ENCODE results near the gene LAMTOR4.

The LAMTOR4 gene

DNA sequence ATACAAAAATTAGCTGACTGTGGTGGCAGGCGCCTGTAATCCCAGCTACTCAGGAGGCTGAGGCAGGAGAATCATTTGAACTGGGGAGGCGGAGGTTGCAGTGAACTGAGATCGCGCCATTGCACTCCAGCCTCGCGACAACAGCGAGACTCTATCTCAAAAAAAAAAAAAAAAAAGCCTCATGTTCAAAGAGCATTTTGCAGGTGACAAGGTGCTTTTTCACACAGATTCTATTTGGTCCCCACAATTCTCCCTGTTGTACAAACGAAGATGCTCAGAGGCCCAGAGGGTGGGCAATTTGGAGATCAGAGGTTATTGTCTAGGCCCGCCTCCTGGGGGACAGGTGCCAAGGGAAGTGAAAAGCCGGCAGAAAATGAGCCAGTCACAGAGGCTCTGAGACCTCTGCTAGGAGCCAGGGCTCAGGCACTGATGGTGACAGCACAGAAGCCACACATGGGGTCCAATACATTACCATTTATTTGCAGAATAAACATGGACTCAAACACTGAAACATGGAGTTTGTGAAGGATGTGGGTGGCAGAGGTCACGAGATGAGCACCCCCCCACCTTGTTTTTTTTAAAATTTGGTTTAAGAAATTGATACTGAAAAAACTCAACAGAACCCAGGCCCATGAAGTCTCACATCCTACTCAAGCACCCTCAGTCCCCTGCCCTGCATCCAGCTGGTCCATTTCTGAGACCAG is 20.6 kb downstream of the LAMTOR4 start:
- no peak overlapping the region for H3K4me2 ChIP-seq (ENCODE audit: low read length)
- no peaks in the 10 kb centered on the region for H3K27me3 ChIP-seq (ENCODE audit: control insufficient read depth, insufficient read depth, low read length)
- no peak for TF ChIP-seq CTCF (IDR thresholded peaks at IDR 0.05)
- H3K9ac ChIP-seq: no peak overlapping the region
- H2AFZ ChIP-seq: peak overlapping the region; percentile 84
- no peak overlapping the region for H3K27ac ChIP-seq
- H3K79me2 ChIP-seq: no peaks in the 10 kb centered on the region
- no peak overlapping the region for H3K4me3 ChIP-seq (ENCODE audit: low read depth, low read length)
- H3K9me3 ChIP-seq (ENCODE audit: control insufficient read depth, low read length): no peaks in the 10 kb centered on the region
- no peaks in the 10 kb centered on the region for H3K36me3 ChIP-seq (ENCODE audit: control insufficient read depth, insufficient read depth, low read length)
- H3K4me1 ChIP-seq: peaks cover 6% of the 10 kb centered on the region

DNA sequence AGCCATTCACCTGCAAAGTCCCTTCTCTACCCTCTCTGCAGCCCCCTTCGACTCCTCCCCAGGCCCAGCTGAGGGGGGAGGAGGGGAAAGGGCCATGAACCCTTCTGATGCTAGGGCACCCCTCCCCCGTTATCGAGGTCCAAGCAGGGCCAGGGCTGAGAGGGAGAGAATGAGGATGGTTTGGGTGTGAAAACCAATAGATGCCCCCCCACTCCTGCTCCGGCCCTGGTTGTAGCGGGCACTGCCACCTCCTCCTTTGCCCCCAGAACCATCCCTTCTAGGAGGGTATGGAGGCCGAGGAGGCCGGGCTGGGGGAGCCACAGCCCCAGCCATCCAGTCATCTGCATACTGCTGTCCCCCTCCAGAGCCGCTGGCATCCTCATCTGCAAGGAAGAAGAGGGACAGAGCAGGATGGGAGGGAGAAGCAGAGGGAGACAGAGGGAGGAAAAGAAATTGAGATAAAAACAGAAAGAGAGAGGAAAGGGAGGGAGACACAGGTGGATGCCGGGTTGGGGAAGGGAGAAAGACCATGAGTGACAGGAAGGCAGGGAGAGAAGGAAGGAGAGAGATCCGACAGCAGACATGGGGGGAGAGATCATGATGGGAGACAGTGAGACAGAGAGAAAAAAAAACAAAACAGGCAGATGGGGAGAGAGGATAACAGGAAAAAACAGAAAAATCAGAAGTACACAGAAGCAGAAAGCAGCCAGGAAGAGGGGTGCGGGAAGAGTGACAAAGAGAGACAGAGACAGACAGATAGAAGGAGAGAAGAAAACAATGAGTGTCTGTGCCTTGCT is 21.6 kb downstream of the LAMTOR4 start:
- Histone ChIP-seq H3K4me1 (peaks cover 6% of the 10 kb centered on the region), H3K36me3 (ENCODE audit: control insufficient read depth, insufficient read depth, low read length) (no peaks in the 10 kb centered on the region), H3K4me2 (ENCODE audit: low read length) (no peak overlapping the region), H3K9me3 (ENCODE audit: control insufficient read depth, low read length) (no peaks in the 10 kb centered on the region), H3K27ac (no peak overlapping the region), H3K4me3 (ENCODE audit: low read depth, low read length) (no peak overlapping the region), H3K79me2 (no peaks in the 10 kb centered on the region), H3K27me3 (ENCODE audit: control insufficient read depth, insufficient read depth, low read length) (no peaks in the 10 kb centered on the region), H3K9ac (no peak overlapping the region), H2AFZ (no peak overlapping the region)
- TF ChIP-seq CTCF (IDR thresholded peaks at IDR 0.05): no peak

DNA sequence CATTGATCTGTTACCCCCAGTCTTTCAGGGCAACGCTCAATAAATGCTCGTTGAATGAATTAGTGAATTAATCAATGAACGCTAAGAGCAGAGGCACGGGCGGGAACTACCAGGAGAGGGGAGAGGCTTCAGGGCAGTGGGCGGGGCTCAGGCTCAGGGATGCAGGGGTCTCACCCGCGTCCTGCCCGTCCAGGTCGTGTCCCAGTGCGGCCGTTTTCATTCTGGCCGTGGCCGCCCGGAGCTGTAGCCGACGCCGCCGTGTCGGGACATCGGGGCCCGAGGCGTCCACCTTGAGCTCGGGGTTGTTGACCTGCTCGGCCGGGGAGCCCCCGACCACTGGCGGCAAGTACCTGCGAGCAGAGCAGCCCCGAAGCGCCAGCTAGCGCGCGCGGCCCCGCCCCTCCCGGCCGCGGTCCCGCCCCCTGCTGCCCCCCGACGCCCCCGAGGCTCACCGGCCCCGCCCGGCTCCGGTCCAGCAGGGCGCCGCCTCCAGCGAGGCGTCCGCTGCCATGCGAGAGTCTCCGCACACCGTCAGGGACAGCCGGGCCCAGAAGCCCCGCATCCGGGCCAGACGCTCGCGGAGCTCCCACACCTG is 22.5 kb downstream of the LAMTOR4 start:
- no peak overlapping the region for H3K9ac ChIP-seq
- no peak overlapping the region for H3K27ac ChIP-seq
- H3K4me3 ChIP-seq (ENCODE audit: low read depth, low read length): peak overlapping the region; percentile 46
- H3K27me3 ChIP-seq (ENCODE audit: control insufficient read depth, insufficient read depth, low read length): no peaks in the 10 kb centered on the region
- no peak for TF ChIP-seq CTCF (IDR thresholded peaks at IDR 0.05)
- H3K9me3 ChIP-seq (ENCODE audit: control insufficient read depth, low read length): no peaks in the 10 kb centered on the region
- H3K4me2 ChIP-seq (ENCODE audit: low read length): peak overlapping the region; percentile 71
- no peaks in the 10 kb centered on the region for H3K79me2 ChIP-seq
- no peaks in the 10 kb centered on the region for H3K36me3 ChIP-seq (ENCODE audit: control insufficient read depth, insufficient read depth, low read length)
- peaks cover 6% of the 10 kb centered on the region for H3K4me1 ChIP-seq
- peak overlapping the region; percentile 81 for H2AFZ ChIP-seq

DNA sequence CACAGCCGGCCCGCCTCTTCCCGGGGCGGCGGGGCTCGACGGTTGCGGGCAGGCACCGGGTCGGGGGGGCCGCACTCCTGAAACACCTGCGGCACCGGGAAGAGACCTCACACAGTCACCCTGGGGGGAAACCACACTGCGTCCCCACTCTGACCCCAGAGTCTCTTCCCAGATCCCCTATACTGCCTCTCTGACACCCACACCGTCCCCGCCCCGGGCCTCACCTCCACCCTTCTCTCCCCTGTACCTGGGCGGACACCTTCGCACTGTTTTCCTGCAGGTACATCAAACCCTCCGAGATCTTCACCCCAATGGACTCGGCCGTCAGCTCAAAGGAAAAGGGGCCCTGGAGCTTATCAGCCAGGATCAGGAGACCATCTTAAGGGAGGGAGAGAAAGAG is 23.1 kb downstream of the LAMTOR4 start:
- H3K4me1 ChIP-seq: peaks cover 6% of the 10 kb centered on the region
- no peaks in the 10 kb centered on the region for H3K79me2 ChIP-seq
- H3K9ac ChIP-seq: no peak overlapping the region
- no peak overlapping the region for H3K27ac ChIP-seq
- H3K36me3 ChIP-seq (ENCODE audit: control insufficient read depth, insufficient read depth, low read length): no peaks in the 10 kb centered on the region
- H3K4me3 ChIP-seq (ENCODE audit: low read depth, low read length): no peak overlapping the region
- no peaks in the 10 kb centered on the region for H3K9me3 ChIP-seq (ENCODE audit: control insufficient read depth, low read length)
- H3K27me3 ChIP-seq (ENCODE audit: control insufficient read depth, insufficient read depth, low read length): no peaks in the 10 kb centered on the region
- H2AFZ ChIP-seq: peak overlapping the region; percentile 81
- peak overlapping the region; percentile 38 for H3K4me2 ChIP-seq (ENCODE audit: low read length)
- no peak for TF ChIP-seq CTCF (IDR thresholded peaks at IDR 0.05)
